HG03039 (cell line): Measurements from ENCODE around the gene AMIGO2.
A peak's percentile ranks its signal among the peaks of the same experiment; 100 is the strongest.
"Not testable (repeated sequence)": the region's sequence is repeated elsewhere in the genome, so short reads cannot be mapped to it uniquely, and the experiment has no call there.

ENCODE experiments used
- ATAC-seq: cut with Tn5 transposase; IDR thresholded peaks from one replicate; pipeline ENCODE4 v1.9.1; 2021; ENCODE audit warnings: mild to moderate bottlenecking, moderate library complexity; ENCODE audit not compliant: unreplicated experiment

AMIGO2 gene

GRCh38 chr12:47079468-47079980, at the start of gene AMIGO2, which contains the start of gene PCED1B:
Gene AMIGO2 (minus strand): TSS chr12:47079959. CDS start chr12:47079002, 957 bp downstream.
Gene PCED1B (plus strand): TSS chr12:47079621. CDS start chr12:47235064, 155,443 bp downstream.
- ATAC-seq = peak; percentile 61

DNA sequence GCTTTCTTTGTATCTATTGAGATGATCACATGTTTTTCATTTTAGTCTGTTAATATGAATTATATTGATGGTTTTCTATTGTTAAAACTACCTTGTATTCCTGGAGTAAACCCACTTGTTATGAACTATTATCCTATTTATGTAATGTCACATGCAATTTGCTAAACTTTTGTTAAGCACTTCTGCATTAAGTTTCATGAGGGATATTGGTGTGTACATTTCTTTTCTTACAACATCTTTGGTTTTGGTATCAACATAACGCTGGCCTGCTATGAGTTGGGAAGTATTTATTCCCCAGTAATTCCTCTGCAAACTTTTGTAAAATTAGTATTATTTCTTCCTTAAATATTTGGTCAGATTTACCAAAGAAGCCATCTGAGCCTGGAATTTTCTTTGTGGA, 46.5 kb upstream of the AMIGO2 start:
- no peak for ATAC-seq

DNA sequence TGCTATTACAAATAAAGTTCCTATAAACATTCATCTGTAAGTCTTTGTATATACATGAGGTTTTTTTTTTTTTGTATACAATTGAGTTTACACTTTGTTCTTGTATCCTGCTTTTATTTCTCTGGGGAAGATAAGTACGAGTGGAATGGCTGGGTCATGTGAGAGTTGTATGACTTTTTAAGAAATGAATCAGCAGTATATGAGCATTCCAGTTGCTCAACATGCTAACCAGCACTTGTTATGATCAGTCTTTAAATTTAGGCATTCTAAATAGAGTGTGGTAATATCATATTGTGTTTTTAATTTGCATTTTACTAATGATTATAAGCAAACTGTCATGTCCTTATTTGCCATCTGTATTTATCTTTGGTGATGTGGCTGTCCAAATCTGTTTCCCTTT, 44.7 kb upstream of the AMIGO2 start:
- no peak for ATAC-seq

- ATAC-seq = no peak
Measured at GRCh38 chr12:47123730-47124129, 44.0 kb upstream of the AMIGO2 start.

DNA sequence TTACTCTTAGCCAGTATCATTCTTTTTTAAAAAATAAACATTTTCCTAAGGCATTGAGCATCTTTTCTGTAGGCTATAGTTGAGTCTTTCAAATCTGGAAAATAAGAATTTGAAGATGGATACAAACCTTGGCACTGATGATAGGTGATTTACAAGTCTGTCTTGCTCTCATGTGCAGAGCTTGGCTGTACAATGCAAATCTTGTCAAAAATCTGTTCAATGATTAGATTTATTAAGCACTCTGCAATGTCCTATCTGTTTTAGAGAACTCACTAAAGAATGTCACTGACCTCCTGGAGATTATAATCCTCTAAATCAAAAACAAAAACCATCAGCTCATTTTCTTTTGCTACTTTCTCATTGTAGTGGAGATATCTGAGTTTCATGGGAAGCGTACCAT, 42.8 kb upstream of the AMIGO2 start:
- no peak for ATAC-seq

GRCh38 chr12:47121146-47121545, 41.4 kb upstream of the AMIGO2 start:
- ATAC-seq = no peak

- no peak for ATAC-seq
Measured at GRCh38 chr12:47120736-47121135, 41.0 kb upstream of the AMIGO2 start.

DNA sequence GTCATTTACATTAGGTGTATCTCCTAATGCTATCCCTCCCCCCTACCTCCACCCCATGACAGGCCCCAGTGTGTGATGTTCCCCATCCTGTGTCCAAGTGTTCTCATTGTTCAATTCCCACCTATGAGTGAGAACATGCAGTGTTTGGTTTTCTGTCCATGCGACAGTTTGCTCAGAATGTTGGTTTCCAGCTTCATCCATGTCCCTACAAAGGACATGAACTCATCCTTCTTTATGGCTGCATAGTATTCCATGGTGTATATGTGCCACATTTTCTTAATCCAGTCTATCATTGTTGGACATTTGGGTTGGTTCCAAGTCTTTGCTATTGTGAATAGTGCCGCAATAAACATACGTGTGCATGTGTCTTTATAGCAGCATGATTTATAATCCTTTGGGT, 37.5 kb upstream of the AMIGO2 start:
- ATAC-seq = not testable (repeated sequence)

DNA sequence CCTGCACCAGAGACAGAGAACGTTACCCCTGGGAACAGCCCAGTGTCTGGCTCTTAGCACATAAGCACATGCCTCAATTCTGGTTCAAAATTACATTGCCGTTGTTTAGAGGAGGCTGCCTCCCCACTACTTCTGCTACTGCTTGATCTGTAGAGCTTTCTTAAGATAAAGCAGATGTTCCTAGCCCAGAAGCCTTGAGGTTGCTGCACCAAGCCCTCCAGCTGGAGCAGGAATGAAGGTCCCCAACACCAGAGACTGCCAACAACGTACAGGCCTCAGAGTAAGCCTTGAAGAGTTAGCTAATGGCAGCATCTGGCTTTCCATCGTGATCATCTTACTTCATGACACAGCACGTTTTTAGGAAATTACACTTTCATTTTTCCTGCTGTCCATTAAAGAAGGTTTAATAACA, 34.7 kb upstream of the AMIGO2 start:
- ATAC-seq = no peak

DNA sequence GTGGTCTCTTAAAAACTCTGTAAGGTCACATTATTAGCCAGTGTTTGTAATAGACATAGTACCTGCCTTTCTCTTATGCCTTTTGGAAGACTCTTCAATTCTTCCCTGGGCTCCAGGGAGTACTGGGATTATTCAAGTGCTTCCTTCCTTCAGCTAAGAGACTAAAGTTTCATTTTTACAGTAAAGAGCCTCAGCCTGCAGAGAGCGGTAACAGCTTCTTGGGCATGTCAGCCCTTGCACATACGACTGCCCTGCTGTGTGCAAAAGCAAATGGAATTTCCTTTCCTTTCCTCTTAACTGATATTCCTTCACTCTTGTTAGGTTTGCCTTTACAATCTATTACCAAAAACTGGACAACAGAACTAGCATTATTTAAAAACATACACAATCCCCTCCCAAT, 32.9 kb upstream of the AMIGO2 start:
- no peak for ATAC-seq

DNA sequence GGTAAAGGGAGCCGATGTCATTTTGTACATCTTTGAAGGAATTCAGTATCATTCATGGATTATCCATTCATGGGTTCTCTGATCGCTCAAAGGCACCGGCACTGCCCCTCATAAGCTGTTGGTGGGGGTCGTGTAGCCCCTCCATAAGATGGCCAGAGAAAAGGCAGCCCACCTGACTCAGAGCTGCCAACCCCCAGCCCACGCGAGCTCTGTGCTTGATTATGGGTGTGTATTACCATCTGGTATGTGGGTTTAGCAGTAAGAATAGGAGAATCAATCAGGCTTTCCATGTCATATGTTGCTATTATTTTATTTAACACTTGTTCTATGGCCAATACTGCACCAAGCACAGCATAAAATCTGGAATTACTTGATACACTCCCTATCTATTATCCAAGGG, 32.1 kb upstream of the AMIGO2 start:
- no peak for ATAC-seq

DNA sequence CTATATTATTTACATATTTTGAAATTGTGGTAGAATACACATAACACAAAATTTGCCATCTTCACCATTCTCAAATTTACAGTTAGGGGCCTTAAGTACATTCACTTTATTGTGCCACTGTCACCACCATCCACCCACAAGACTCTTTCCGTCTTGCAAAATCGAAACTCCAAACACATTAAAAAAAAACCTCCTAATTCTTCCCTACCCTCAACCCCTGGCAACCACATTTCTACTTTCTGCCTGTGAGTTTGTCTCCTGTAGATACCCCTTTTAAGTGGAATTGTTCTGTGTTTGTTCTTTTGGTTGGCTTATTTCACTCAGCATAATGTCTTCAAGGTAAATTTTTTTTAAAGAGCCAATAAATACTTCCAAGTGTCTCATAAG, 31.6 kb upstream of the AMIGO2 start:
- no peak for ATAC-seq

- ATAC-seq = no peak
Measured at GRCh38 chr12:47110718-47111391, 31.1 kb upstream of the AMIGO2 start.

DNA sequence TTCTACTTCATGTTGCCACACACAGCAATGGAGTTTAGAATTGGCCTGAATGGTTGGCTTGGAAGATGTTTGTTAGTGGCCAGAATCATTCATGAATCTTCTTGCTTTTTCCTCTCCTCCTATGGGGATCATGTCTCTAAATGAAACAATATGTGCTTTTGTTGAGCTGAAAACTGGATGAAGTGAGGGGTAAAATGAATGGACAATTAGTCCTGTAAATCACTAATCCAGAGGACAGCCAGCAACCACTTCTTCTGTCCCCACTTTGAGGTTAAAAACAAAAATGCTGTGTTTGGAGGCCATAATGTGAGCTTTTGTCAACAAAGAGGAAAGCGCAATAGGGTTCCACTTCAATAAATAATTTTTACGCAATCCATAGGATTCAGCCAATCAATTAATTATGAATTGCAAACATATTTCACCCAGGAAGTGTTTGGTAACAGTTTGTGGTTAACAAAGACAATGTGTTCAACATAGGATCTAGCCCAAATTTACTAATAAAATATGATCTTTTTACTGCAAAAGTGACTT, 30.3 kb upstream of the AMIGO2 start:
- no peak for ATAC-seq

DNA sequence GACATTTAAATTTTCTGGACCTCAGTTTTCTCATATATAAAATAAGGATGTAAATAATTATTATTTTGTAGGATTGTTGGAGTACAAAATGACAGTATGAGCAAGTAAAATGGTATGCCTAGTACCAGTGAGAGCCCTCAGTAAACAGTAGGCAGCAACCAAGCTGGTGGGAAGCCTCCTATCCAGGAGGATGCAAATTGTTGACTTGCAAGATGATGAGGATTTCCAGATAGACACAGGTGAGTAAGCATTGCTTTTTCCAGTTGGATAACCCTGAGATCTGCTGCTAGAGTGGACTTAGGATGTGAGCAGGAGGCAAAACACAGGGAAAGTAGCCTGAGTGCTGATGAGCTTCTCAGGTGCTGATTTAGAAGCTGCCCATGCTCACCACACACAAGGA, 28.2 kb upstream of the AMIGO2 start:
- no peak for ATAC-seq

GRCh38 chr12:47107446-47107845, 27.7 kb upstream of the AMIGO2 start:
- ATAC-seq = no peak

DNA sequence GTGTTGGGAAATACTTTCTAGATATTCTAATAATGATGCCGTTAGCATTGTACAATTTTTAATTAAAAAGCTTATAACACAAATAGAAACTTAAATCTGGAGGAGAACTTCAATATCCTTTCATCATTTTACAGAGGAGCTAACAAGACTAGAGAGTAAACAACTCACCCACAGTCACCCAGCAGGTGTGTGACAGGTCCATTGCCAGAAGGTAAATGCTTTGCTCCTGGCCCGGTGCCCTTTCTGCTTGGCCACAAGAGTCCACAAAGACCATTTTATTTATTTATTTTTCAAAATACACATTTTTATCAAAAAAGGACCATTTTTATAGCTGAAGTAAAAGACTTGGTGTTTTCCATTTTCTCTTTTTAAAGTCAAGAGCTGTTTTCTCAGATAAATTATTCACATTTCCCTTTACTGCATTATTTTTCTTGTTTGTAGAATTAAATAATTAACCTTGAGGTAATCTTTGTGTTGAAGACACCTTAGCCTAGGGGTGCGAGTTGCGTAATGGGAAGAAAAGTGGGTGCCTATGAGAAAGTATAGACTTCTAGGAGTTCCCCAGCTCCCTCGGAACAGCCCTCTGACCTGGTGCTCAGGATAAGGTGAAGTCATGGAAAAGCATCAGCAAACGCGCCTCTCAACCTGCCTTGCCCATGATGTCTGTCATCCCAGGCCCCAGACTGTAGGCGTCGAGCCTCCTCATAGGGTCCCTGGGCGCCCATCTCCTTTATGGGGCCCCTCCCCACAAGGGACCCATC, 26.3 kb upstream of the AMIGO2 start:
- no peak for ATAC-seq

DNA sequence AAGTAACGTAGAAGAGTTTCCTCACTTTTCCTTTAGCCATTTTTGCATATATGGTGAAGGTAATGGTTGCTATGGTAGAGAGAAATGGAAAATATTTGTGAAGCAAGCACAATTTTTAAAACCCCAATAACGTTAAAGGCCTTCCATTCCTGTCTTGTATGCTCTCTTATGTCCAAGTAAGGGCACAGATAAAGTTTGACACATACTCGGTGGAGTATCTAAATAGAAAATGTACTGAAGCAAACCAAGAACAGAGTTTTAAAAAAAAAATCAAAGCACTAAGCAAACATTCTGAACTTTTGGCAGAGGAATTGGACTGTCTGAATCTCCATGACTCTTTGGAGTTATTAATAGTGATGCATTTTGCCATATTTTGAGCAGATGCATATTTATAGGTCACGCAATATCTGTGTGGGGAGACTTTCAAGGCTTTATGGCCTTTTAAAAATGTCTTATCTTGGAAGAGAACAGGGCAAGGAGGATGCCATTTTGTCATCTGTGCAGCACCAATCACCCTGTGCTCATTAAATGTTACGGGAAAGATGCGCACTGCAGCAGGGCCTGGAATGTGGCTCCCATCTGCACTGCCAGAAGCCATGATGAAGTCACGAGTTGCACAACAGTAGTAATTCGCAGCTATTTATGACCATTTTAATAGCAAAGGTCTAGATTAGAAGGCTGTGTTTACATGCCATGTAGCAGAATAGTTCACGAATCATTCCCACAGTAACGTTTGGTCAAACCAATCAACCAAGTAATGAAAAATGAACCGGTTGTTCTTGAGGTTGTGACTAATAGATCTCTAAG, 23.3 kb upstream of the AMIGO2 start:
- no peak for ATAC-seq

GRCh38 chr12:47102406-47102805, 22.6 kb upstream of the AMIGO2 start:
- no peak for ATAC-seq

- no peak for ATAC-seq
Measured at GRCh38 chr12:47100160-47100559, 20.4 kb upstream of the AMIGO2 start.

- ATAC-seq = no peak
Measured at GRCh38 chr12:47099610-47100009, 19.9 kb upstream of the AMIGO2 start.
